Choroid plexus epithelial cell (primary cell): ENCODE data around the gene FERMT3.

Source experiments
- DNase-seq: peaks from one replicate; pipeline ENCODE4 v3.0.0-alpha.2; 2010; ENCODE audit warnings: low read depth
- H3K4me3 ChIP-seq: 2 replicates; pipeline ENCODE4 v1.5.1; 2011; ENCODE audit warnings: low read depth, mild to moderate bottlenecking, control low read depth, low read length, moderate library complexity
- CTCF ChIP-seq: conservative IDR thresholded peaks from 2 replicates; pipeline ENCODE4 v1.5.1; 2011; ENCODE audit warnings: low read depth, mild to moderate bottlenecking, control low read depth, inconsistent platforms, low read length, moderate library complexity

FERMT3 gene

GRCh38 chr11:64256300-64256699 lies 49.8 kb downstream of the FERMT3 start:
- H3K4me3 ChIP-seq: no peak overlapping the region
- DNase-seq: no peak
- no peak for TF ChIP-seq CTCF

- no peak for DNase-seq
- H3K4me3 ChIP-seq: no peak overlapping the region
- TF ChIP-seq CTCF: no peak
Measured at GRCh38 chr11:64258356-64258755, 51.8 kb downstream of the FERMT3 start.

- no peak overlapping the region for H3K4me3 ChIP-seq
- no peak for TF ChIP-seq CTCF
- no peak for DNase-seq
Measured at GRCh38 chr11:64258946-64259532, 52.5 kb downstream of the FERMT3 start.

- H3K4me3 ChIP-seq: no peak overlapping the region
- no peak for TF ChIP-seq CTCF
- no peak for DNase-seq
Measured at GRCh38 chr11:64259533-64260067, 53.1 kb downstream of the FERMT3 start.

GRCh38 chr11:64260147-64260708 lies 53.7 kb downstream of the FERMT3 start:
- no peak for TF ChIP-seq CTCF
- no peak for DNase-seq
- H3K4me3 ChIP-seq: no peak overlapping the region

- H3K4me3 ChIP-seq: no peak overlapping the region
- no peak for DNase-seq
- TF ChIP-seq CTCF: no peak
Measured at GRCh38 chr11:64261556-64262080, 55.1 kb downstream of the FERMT3 start.
